ENCODE data around the gene ADD3.
"Not testable (repeated sequence)": the region's sequence is repeated elsewhere in the genome, so short reads cannot be mapped to it uniquely, and the experiment has no call there.

Gene ADD3

GRCh38 chr10:110134917-110135316 is 127.1 kb downstream of the ADD3 start:
- no peak overlapping the region for H3K4me3 ChIP-seq (ENCODE audit: low read depth, low read length)
- no peak for TF ChIP-seq CTCF (IDR thresholded peaks at IDR 0.05; ENCODE audit: low read depth, low read length)

- not testable (repeated sequence) for H3K4me3 ChIP-seq (ENCODE audit: low read depth, low read length)
Observed at GRCh38 chr10:110135836-110136235, 128.1 kb downstream of the ADD3 start.

- peak; percentile 28; the same call in 1 of the 2 replicates for TF ChIP-seq CTCF (IDR thresholded peaks at IDR 0.05; ENCODE audit: low read depth, low read length)
- H3K4me3 ChIP-seq (ENCODE audit: low read depth, low read length), result no peak overlapping the region
Observed at GRCh38 chr10:110137142-110137545, 129.4 kb downstream of the ADD3 start.

GRCh38 chr10:110138197-110138812 is 130.5 kb downstream of the ADD3 start:
- peak; percentile 20; the same call in 1 of the 2 replicates for TF ChIP-seq CTCF (IDR thresholded peaks at IDR 0.05; ENCODE audit: low read depth, low read length)
- no peak overlapping the region for H3K4me3 ChIP-seq (ENCODE audit: low read depth, low read length)

- TF ChIP-seq CTCF (IDR thresholded peaks at IDR 0.05; ENCODE audit: low read depth, low read length), result no peak
- H3K4me3 ChIP-seq (ENCODE audit: low read depth, low read length), result no peak overlapping the region
Observed at GRCh38 chr10:110141185-110141584, 133.4 kb downstream of the ADD3 start.

GRCh38 chr10:110141871-110142635 is 134.3 kb downstream of the ADD3 start:
- H3K4me3 ChIP-seq (ENCODE audit: low read depth, low read length), result no peak overlapping the region
- no peak for TF ChIP-seq CTCF (IDR thresholded peaks at IDR 0.05; ENCODE audit: low read depth, low read length)

- H3K4me3 ChIP-seq (ENCODE audit: low read depth, low read length), result no peak overlapping the region
- TF ChIP-seq CTCF (IDR thresholded peaks at IDR 0.05; ENCODE audit: low read depth, low read length), result no peak
Observed at GRCh38 chr10:110142965-110143364, 135.2 kb downstream of the ADD3 start.

Data from WI38 (cell line).